Activated CD8-positive, alpha-beta T cell treated with anti-CD3 and anti-CD28 coated beads for 36 hours (primary cell): ENCODE data around the gene DOCK4. TPM values are rescaled to one million over a fixed set of nuclear protein-coding genes. Genes with fewer than 3 reads are reported as not detected.

Experiments used
- ATAC-seq: fragments of 200-7000 bp; cut with Tn5 transposase; one replicate; pipeline ENCODE4 v1.10.0; 2021; ENCODE audit warnings: mild to moderate bottlenecking, moderate library complexity
- CTCF ChIA-PET: fragments of 350-600 bp; sonication (Branson Sonifier 250); formaldehyde crosslinking; loops from one replicate; lab custom pipeline; 2021; ENCODE audit warnings: antibody characterized with exemption; lab: Charles Lee
- POLR2A ChIA-PET: fragments of 350-600 bp; sonication (Branson Sonifier 250); formaldehyde crosslinking; loops from one replicate; lab custom pipeline; 2021; ENCODE audit warnings: antibody characterized with exemption; lab: Charles Lee
- DNase-seq: peaks from one replicate; pipeline ENCODE4 v3.0.0-alpha.2; 2020
- H3K27ac Mint-ChIP-seq: one replicate; pipeline ENCODE4 v1.8.0; 2021; ENCODE audit warnings: mild to moderate bottlenecking, mixed read lengths
- H3K27me3 Mint-ChIP-seq: one replicate; pipeline ENCODE4 v1.8.0; 2021; ENCODE audit warnings: mixed read lengths
- H3K36me3 Mint-ChIP-seq: one replicate; pipeline ENCODE4 v1.8.0; 2021; ENCODE audit warnings: low read depth, mixed read lengths
- H3K4me1 Mint-ChIP-seq: one replicate; pipeline ENCODE4 v1.8.0; 2021; ENCODE audit warnings: low read depth, mixed read lengths
- H3K4me3 Mint-ChIP-seq: one replicate; pipeline ENCODE4 v1.8.0; 2021; ENCODE audit warnings: mild to moderate bottlenecking, moderate library complexity, mixed read lengths
- H3K9me3 Mint-ChIP-seq: one replicate; pipeline ENCODE4 v1.8.0; 2021; ENCODE audit warnings: mixed read lengths
- intact Hi-C: fragments of 100-400 bp; cut with micrococcal nuclease; formaldehyde crosslinking; loops from one replicate; pipeline ENCODE4 v1.10.0; 2022
- total RNA-seq, 2 experiments: library from RNA; stranded (reverse); gene quantifications; one replicate each; pipeline ENCODE4 v1.2.3, GENCODE V29; 2021
- TF ChIP-seq, protein P1 (sequence below): fragments of 200-600 bp; IDR thresholded peaks from one replicate; pipeline ENCODE4 v1.8.0; 2022; ENCODE audit warnings: antibody characterized with exemption, mild to moderate bottlenecking

Gene DOCK4
- total RNA-seq, 2 experiments from 2014 or later = 0.31 to 0.32 TPM

DNA sequence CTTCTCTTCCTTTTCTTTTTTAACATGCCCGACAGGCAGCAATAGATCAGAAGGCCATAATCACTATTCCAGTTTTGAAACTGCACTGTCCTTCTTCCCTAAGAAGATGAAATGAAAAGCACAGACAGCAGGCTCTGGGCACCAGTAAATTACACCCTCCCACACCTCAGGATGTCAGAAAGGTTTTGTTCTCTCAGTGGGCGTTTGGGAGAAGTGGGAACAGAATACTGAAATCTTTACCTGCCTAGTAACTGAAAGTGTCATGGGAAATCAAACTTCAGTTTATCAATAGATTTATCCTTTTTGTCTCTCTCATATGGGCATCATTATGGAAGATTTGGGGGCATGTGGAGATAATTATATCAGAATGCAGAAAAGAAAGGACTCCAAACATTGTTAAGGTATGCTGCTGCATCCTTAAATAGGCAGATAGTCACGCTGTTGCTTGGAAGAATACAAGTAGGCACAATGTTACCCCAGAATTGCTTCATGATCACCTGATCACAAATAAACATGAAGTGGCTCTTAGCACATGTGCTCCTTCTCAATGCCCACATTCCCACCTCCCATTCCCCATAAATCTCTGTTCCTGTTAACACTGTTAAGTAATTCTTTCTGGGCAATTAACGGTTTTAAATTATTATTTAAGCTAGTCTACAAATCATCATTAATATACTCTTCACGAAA lies 113.3 kb downstream of the DOCK4 start:
- Mint-ChIP-seq H3K4me1 (no peaks in the 10 kb centered on the region), H3K27me3 (peaks cover 2% of the 10 kb centered on the region), H3K9me3 (no peaks in the 10 kb centered on the region), H3K27ac (no peak overlapping the region), H3K4me3 (no peak overlapping the region), H3K36me3 (no peaks in the 10 kb centered on the region)
- no peak for ATAC-seq
- POLR2A ChIA-PET = no interaction called here
- no peak for DNase-seq
- TF ChIP-seq, protein P1, sequence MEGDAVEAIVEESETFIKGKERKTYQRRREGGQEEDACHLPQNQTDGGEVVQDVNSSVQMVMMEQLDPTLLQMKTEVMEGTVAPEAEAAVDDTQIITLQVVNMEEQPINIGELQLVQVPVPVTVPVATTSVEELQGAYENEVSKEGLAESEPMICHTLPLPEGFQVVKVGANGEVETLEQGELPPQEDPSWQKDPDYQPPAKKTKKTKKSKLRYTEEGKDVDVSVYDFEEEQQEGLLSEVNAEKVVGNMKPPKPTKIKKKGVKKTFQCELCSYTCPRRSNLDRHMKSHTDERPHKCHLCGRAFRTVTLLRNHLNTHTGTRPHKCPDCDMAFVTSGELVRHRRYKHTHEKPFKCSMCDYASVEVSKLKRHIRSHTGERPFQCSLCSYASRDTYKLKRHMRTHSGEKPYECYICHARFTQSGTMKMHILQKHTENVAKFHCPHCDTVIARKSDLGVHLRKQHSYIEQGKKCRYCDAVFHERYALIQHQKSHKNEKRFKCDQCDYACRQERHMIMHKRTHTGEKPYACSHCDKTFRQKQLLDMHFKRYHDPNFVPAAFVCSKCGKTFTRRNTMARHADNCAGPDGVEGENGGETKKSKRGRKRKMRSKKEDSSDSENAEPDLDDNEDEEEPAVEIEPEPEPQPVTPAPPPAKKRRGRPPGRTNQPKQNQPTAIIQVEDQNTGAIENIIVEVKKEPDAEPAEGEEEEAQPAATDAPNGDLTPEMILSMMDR = no peak
- CTCF ChIA-PET = no interaction called here
- intact Hi-C loops = no loop called here

DNA sequence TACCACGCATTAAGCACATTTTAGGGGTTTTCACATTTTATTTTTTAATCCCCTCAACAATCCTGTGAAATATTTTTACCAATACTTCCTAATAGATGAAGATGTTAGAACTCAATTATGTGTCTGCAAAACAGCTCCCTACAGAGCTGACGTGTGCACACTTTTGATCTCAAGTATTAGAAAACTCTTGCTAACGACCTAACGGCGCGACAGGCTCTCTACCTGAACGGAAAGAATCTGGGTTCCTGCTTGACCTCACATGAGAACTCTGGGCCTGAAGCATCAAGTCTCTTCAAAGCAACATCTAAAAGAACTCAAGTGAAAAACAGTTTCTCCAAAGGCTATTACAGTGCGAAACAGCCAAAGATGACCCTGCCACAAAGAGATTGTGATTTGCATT lies 113.9 kb downstream of the DOCK4 start:
- H3K36me3 Mint-ChIP-seq = no peaks in the 10 kb centered on the region
- CTCF ChIA-PET = no interaction called here
- ATAC-seq (no peak), DNase-seq (no peak)
- TF ChIP-seq, protein P1 = no peak
- no peaks in the 10 kb centered on the region for H3K9me3 Mint-ChIP-seq
- H3K27me3 Mint-ChIP-seq = peaks cover 2% of the 10 kb centered on the region
- no peak overlapping the region for H3K27ac Mint-ChIP-seq
- H3K4me1 Mint-ChIP-seq = no peaks in the 10 kb centered on the region
- H3K4me3 Mint-ChIP-seq = no peak overlapping the region
- intact Hi-C loops = no loop called here
- POLR2A ChIA-PET = no interaction called here

DNA sequence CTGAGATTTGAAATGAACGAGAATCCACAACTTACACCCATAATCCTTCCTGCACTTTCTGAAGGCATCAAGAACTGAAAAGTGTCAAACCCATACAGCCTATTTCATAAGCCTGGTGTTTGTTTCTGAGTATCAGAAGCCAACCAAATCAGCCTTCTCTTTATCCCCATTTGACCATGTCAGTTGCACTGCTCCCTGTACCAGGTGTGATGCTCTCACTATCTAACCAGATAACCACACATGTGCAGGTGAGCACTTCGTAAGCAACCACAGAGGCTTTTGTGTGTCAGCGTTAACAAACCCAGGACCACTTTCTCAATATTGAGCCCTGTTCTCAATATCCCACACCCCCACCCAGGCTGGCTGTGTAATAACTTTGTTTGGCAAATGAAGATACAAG lies 114.4 kb downstream of the DOCK4 start:
- Mint-ChIP-seq H3K27me3 (peaks cover 2% of the 10 kb centered on the region), H3K4me1 (no peaks in the 10 kb centered on the region), H3K36me3 (no peaks in the 10 kb centered on the region), H3K27ac (no peak overlapping the region), H3K4me3 (no peak overlapping the region), H3K9me3 (no peaks in the 10 kb centered on the region)
- DNase-seq = no peak
- intact Hi-C loops = no loop called here
- ChIA-PET CTCF (no interaction called here), POLR2A (no interaction called here)
- ATAC-seq = no peak
- TF ChIP-seq, protein P1 = no peak

DNA sequence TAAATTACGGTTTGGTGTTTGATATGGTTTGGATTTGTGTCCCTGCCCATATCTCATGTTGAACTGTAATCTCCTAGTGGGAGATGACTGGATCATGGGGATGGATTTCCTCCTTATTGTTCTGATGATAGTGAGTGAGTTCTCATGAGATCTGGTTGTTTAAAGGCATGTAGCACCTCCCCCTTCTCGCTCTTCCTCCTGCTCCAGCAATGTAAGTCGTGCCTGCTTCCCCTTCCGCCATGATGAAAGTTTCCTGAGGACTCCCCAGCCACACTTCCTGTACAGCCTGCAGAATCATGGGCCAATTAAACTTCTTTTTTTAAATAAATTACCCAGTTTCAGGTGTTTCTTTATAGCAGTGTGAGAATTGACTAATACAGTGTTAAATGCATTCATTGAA lies 116.6 kb downstream of the DOCK4 start:
- H3K36me3 Mint-ChIP-seq = no peaks in the 10 kb centered on the region
- ChIA-PET POLR2A (no interaction called here), CTCF (no interaction called here)
- no peak for DNase-seq
- no peak for ATAC-seq
- intact Hi-C loops = no loop called here
- no peak overlapping the region for H3K4me3 Mint-ChIP-seq
- TF ChIP-seq, protein P1 = no peak
- no peaks in the 10 kb centered on the region for H3K4me1 Mint-ChIP-seq
- H3K27me3 Mint-ChIP-seq = peaks cover 6% of the 10 kb centered on the region
- H3K27ac Mint-ChIP-seq = no peak overlapping the region
- no peaks in the 10 kb centered on the region for H3K9me3 Mint-ChIP-seq

DNA sequence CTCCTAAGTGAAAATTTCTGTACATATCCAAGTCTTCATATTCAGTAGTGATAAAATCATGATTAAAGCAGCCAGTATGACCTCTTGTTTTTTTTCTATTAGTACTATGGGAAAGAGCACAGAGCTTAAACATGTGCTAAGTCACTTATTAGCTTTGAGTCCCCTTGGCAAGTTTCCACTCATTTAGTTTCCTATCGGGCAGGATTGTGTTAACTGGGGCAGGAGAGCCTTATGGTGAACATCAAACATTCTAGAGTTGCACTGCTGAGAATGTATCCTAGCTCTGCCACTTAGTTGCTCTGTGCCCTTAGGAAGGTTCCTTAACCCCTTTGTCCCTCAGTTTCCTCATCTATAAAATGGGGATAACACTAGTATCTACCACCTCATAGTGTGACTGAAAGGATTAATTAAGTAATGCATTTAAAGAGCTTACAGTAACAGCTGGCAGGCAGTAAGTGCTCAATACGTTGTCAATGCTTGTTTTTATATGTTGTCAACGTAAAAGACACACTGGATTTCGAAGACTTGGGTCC lies 117.6 kb downstream of the DOCK4 start:
- no peaks in the 10 kb centered on the region for H3K4me1 Mint-ChIP-seq
- intact Hi-C loops = no loop called here

More for the DNA sequence above, 117.6 kb downstream of the DOCK4 start:
- POLR2A ChIA-PET = no interaction called here
- Mint-ChIP-seq H3K9me3 (no peaks in the 10 kb centered on the region), H3K4me3 (no peak overlapping the region), H3K27me3 (peaks cover 6% of the 10 kb centered on the region), H3K36me3 (no peaks in the 10 kb centered on the region), H3K27ac (no peak overlapping the region)
- no peak for DNase-seq
- CTCF ChIA-PET = no interaction called here
- ATAC-seq = no peak
- TF ChIP-seq, protein P1 = no peak
